Left forelimb (tissue), 1 donor: Measurements from ENCODE around the gene ARHGAP15.

Source experiments
- DNase-seq: peaks from one replicate; pipeline ENCODE4 v3.0.0-alpha.2; 2018; ENCODE audit warnings: low spot score

ARHGAP15 gene

DNA sequence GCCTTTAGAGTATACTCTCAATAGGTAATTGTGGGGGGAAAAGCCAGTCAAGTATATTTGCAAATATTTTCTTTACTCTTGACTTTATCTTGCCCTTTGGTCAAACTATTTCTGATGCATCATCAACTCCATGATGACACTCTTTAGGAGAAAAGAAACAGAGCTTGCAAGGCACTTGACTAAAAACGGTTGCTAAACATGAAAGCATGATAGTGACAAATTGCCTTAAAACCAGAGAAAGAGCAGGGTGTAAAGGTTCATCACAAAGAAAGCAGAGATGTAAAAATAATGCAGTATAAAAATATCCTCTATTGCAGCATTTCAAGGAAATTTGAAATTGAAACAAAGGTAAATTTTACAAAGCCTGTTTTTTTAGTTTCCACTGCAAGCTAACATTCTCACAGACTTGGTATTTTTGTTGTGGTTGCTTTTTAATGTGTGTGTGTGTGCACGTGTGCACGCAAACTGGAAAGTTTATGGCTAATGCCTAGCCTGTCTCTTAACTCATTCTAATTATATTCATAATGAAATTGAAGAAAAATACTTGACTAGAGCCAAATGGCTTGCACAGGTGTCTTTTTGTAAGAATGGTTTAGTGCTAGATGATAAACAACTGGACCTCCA is 503.6 kb downstream of the ARHGAP15 start:
- DNase-seq = no peak

DNA sequence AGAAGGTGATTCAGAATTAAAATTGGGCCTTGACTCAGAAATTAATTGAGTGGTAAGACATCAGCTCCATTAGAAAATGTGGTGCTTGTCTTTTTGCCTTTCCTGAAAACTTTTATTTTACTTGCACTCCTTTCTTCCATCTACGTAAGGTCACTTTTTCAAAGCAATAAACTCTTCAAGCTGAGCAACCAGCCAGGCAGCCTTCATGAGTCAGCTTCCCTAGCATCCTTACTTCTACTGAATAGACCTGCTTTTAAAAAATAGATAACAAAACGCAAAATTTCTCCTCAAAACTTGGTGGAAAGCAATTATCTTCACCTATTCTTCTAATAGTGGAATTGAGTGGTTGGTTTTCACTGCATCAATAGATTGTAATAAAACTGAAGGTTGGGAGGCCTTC is 504.2 kb downstream of the ARHGAP15 start:
- DNase-seq = no peak

DNA sequence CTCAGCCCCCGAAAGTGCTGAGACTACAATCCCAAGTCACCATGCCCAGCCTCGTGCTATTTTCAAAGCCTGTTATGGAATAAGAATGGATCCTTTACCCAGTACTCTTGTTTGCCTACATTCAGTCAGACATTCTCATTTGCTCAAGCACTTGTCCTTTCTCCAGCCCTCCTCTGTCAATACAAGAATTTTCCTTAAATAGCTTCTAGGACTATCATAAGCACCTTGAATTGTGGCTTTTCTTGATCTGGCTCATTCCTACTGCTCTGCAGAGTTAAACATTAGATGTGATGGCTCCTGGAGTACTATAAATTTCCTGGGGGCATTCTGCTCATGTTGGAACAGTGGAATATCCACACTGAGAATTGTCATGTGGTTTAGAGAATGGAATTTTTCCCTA is 506.1 kb downstream of the ARHGAP15 start:
- no peak for DNase-seq

DNA sequence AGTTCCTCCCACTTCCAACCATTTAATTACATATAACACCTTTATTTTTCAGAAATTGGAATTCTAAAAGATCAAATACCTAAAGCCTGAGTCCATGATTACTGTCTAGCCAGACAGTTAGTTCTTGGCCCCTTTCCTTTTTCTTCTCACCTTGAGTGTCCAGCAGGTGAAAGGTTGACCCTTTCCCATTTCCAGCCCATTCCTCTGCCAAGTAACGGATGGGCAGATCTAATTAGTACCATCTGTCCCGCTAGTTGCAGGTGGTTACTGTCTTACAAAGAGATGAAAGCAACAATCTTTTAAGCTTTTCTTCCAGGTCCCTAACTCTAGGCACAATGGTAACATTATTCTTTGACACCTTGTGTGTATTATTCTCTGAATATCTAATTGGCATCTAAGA is 506.7 kb downstream of the ARHGAP15 start:
- DNase-seq = no peak

DNA sequence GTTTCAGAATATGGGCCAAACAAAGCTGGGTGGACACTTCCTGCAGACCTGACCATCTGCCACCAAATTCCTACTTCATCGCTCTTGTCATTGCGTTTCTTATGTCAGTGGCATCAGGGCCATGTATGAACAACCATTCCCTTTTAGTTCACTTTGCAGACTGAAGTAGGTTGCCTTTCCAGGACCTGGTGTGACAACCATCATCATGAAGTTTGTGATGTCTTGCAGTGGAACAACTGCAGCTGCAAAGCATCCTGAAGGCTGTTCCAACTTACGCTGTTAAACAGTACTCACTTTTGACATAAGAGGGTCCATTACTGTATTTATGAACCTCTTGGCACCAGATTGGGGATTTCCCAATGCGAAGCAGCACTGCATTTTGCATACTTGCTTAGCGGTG is 511.6 kb downstream of the ARHGAP15 start:
- no peak for DNase-seq

DNA sequence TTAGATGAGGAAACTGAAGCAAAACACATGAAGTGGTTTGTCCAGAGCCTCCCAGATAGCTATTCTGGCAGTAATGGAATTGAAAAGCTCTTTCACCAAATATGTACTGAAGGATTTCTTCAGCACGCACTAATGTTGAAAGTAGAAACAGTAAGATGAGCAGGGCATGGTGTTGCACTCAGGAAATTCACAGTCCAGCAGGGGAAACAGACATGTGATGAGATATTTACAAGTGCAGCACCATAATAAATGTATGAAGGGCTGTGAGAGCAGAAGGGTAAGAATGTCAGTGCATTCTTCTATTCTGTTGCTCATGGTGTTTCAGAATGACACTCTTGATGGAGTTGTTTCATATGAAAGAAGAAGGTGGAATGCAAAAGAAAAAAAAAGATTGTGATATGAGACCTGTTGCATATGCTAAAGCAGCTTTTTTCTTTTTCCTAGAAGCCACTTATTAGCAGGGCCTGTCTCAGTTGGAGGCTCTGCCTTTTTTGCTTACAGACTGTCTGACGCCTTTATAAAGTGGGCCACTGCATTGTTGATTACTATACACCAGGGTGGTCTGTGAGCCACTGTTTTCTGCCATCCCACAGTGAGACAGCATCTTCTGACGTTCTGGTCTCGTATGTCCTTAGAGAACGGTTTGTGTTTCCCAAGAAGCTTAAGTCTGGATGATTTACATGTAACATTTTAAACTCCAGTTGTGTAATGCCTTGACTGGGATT is 516.9 kb downstream of the ARHGAP15 start:
- DNase-seq = no peak

DNA sequence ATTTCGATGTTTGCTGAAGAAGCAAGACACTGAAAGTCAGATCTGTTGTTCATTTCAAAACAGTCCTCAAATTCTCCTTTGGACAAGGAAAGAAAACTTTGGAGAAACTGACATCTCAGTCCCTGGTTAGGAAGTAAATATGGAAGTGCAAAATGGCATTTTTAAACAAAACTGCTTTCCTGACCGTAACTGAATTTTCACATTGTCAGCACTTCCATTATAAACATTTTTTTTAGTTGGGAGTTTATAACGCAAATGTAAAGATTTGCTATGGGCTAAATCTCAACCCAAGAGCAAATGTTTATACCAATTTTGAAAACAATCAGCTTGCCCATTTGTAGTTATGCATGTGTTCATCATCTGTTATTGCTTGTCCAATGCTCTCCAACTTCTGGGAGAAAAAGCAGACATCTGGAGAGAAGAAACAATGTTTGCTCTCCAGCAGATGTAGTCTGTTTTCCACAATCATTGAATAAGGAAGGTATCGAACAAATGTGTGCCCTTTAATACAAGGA is 520.1 kb downstream of the ARHGAP15 start:
- no peak for DNase-seq

DNA sequence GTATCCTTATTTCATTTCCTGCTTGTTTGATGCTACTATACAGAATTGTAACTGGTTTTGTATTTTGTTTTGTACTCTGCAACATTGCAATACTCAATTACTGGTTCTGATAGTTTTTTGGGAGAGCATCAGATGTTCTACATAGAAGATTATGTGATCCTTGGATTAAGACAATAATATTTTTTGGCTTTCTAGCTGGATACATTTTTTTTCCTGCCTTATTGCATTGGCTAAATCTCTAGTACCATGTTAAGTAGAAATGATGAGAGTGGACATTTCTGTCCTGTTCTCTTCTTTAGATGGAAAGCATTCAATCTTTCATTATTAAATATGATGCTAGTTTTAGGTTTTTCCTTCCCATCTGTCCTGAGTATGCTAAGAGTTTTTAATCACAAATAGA is 523.5 kb downstream of the ARHGAP15 start:
- DNase-seq = no peak

DNA sequence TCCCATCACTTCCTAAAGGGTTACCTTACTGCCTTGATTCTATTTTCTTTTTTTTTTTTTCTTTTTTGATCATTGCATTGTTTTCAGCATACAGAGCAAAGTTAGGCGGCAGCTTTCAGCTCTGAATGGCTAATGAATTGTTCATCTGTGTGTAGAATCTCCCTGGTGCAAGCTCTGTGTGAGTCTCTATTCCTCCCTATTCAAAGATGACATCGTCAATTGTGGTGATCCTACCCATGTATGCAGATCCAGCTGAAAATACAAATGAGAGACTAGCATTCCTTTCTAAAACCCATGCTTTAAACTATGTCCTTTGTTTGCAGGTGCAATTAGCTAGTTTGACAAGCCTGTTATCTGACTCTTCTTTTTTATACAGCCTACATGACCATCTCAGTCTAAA is 539.0 kb downstream of the ARHGAP15 start:
- DNase-seq = no peak

DNA sequence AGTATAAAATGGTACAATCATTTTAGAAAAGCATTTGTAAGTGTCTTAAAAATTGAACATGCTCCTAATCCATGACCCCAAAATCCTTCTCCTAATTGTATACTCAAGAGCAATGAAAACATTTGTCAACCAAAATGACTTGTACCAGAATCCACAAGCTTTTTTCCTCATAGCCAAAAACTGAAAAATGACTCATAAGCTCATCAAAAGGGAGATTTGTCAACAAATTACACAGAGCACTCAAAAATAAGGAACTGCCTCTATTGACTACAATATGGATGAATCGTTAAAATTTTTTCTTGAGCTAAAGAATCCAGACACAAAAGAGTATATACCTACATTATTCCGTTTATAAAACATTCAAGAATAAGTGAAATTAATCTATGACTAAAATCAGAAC is 544.8 kb downstream of the ARHGAP15 start:
- DNase-seq = no peak

DNA sequence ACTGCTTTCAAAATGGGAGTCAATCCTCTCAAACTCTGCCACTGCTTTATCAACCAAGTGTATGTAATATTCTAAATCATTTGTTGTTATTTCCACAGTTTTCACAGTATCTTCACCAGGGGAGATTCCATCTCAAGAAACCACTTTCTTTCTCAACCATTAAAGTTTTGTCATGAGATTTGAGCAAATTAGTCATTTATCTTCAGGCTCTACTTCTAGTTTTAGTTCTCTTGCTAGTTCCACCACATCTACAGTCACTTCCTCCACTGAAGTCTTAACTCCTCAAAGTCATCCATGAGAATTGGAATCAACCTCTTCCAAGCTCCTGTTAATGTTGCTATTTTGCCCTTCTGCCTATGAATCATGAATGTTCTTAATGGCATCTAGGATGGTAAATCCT is 545.8 kb downstream of the ARHGAP15 start:
- no peak for DNase-seq

DNA sequence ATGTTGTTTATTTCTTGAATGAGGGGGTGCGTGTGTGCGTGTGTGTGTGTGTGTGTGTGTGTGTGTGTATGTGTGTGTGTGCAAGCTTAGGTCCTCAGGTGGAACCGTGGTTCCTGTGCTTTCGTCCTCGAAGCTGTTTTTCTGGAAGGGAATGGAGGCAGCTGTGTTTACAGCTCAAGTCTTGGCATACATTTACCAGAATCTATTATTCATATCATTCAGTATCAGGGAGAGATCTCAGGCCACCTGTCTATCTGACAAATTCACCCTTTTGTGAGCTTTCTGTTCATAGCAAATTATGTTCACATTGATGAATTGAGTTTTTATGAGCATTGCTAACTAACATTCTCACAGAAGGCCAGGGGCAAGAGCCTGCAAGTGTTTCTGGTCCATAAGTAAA is 550.4 kb downstream of the ARHGAP15 start:
- no peak for DNase-seq

DNA sequence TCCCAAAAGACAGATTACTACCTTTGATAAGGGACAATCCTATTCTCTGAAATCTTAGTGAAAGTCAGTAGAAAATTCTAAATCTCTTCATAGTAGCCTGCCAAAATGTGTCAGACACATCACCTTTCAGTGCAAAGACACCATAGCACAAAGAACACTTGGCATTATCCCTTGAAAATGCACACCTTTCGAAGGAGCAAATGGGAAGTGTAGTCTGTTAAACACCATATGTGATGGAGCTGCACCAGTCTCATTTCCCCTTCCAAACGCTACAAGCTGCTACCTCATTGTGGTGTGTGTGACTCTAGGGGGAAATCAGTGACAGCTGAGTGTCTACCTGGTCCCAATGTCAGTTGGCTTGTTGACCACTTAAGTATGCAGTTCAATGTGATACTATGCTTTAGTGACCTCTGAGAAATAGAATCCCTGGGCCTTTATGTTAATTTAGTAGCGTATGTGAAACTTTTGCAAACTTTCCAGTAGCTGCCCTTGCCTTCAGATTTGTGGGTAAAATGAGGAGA is 551.7 kb downstream of the ARHGAP15 start:
- no peak for DNase-seq

DNA sequence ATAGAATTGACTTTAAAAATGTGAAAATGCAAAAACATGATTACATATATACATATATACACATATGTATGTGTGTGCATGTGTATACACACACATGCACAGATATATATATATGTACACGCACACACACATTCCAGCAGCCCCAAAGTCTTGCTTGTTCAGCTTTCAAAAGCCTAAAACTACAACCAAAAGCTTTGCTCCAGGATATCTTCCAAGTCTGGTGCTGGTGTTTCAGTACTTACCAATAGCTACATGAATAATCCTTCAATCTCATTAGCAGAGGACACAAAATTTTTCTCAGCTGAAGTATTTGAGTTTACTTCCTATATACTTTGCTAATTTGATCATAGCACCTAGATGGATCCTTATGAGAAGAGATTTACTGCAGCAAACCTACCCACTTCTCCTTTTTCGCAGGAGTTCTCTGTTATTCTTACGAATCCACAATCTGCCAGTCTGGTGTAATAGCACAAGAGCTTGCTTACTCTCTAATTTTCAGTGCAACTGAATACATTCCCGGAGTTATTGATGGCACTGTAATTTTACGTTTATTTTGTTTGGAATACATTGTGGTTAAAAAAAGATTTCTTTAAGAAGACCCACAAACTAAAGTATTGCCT is 553.3 kb downstream of the ARHGAP15 start:
- no peak for DNase-seq

DNA sequence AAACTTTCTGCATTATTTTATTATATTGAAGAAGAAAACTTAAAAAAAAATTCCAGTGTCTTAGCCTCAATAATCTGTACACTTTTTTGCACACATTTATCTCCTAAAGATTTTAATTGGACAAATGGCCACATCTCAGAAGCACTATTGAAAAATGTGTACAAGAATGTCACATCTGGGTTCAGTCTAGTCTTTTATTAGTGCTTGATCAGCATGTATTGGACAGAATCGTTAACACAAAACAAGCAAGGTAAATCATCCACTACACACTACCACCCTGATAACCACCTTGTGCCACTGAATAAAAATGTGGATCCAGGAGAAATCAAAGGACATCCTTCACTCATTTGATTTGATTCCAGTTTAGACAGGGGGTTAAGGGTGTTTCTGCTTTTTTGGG is 554.8 kb downstream of the ARHGAP15 start:
- DNase-seq = no peak

DNA sequence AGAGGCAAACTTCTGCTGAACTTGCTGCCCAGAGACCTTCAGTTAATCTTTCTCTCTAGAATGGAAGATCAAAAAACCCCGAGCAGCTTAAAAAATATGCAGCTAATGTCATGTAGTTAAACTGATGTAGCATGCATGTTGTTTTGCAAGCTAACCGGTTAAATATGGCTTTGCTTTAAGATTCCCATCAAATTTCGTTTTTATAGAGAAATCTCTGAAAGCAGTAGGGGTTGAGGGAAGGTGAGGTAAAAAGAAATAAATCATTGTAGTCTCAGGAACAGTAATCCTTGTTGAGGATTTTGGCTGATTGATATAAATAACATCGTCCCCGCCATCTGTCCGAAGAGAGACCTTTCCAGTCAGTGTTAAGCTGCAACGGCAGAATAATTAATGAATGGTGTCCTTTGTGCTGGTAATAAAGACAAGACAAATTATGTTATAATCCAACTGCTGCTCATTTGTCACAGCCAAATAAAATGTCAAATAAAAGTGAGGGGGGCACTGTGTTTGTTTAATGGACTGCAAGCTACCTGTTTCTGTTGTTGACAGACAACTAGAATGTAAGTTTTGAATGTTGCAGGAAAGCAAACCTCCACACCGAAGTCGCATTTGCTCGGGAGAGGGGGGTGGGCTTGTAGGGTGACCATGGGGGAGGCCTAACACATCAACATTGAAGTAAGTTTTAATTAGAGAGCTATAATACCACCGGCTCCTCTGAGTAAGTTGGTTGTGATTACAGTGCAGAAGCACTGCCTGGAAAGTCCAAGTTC is 555.5 kb downstream of the ARHGAP15 start:
- DNase-seq = no peak

DNA sequence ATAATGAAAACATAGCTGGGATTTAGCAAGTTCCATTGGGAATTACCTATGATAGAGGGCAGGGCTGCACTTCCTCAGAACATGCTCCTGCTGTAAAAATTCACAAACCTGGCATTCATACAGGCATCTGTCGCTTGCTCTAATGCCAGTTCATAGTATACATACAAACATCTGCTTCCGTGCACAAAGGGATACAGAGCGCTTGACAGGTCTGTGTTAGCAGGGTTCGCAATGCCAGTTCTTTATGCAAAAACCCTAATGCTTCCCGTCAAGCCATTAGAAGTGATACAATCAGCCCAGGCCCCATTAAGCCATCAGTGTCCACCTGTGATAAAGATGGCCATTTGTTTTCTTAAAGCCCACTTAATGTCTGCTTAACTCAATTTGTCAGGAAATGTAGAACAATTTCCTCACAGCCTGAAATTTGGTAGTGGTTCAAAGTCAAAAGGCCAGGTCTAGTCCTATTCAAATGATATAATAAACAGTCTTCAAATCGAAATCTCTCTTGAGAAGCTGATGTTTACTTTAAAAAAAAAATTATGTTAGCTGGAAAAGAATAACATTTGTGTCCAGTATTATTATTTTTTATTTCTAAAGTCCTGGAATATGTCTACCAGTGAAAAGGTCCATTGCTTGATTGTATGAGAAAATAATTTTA is 556.3 kb downstream of the ARHGAP15 start:
- DNase-seq = no peak

DNA sequence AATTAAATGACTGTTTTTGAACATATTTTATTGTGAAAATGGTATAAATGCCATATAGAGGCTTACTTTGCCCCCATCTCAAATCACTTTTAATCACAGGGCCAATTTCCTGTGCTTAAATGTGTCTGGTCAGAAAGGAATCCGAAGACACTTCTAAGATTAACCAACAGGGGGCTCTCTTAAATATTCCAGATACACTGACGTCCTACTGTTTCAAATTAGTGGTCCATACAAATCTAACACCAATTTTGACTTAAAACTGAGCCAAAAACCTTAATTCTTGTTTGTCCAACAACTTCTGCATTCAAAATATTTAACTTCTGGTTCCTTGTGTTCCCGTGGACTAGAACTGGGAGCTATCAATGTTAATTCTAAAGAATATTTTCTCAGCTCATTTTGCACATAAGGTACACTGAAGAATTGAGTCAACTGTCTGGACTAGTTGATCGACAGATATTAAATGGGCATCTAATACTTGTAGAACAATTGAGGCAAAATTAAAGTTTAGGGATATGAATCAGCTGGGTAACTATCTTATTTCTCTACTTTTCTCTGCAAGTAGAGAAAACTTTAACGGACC is 557.5 kb downstream of the ARHGAP15 start:
- no peak for DNase-seq

DNA sequence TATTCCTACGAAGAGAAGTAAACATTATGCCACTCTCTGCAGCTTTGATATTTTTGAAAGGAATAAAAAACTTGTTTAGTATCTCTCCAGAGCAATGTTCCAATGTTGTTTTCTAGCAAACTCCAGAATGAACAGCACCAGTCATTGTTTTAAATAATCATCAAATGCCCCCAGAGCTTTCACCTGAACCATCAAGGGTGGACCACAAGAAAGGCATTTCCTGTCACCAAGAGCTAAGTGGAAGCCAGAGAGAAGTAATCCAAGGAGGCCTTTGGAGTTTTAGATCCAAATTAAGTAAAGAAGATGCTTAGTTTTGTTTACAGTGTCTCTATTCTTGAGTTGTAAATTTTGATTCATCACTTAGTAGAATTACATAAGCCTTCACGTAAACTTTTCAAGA is 559.0 kb downstream of the ARHGAP15 start:
- no peak for DNase-seq

DNA sequence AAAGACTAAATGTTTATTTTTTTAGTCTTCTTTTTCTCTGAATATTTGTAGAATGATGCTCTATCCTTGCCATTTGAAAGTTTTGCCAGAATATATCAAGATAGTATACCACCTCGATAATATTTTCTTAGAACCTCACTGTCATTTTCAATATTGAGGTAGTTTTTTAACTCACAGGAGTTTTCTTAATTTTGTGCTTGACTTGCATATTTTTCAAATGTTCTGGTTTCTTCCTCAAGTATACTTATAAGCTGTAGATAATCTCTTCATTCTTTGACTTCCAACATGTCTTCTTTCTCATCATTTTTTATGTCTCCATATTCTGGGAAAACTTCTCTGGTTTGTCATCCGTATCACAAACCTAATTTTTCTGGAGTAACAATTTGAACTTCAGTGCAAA is 559.6 kb downstream of the ARHGAP15 start:
- DNase-seq = no peak

DNA sequence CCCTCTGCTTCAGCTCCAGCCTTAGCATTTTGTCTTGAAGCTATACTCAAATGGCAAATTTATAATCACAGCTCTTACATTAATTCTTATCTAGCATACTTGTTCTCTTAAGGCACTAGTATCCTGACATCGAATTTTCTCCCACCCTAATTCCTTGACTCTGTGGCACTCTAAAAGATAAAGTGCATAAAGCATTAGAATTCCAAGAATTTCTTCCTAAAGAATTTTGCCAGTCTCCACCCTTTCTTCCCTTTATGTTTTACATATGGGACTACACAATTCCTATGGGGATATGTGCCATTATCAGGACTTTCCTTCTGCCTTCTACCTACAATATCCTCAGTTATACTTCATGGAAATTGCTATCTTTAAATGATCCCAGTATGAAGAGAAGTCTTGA is 560.3 kb downstream of the ARHGAP15 start:
- DNase-seq = no peak
